GM23338 (cell line): ENCODE results near the gene XIST. TPM values are rescaled to one million over a fixed set of nuclear protein-coding genes. Genes with fewer than 3 reads are reported as not detected.
"Not testable (repeated sequence)": the region's sequence is repeated elsewhere in the genome, so short reads cannot be mapped to it uniquely, and the experiment has no call there.

Experiments
- ATAC-seq: fragments of 200-7000 bp; cut with Tn5 transposase; 3 replicates; pipeline ENCODE4 v1.9.1; 2020
- DNase-seq: peaks from one replicate; pipeline ENCODE4 v3.0.0-alpha.2; 2015; ENCODE audit warnings: low spot score
- H2AFZ ChIP-seq: fragments of 200-600 bp; sonication (generic); 2 replicates; pipeline ENCODE4 v1.8.0; 2016; ENCODE audit warnings: antibody characterized with exemption, mild to moderate bottlenecking, moderate library complexity
- H3F3A ChIP-seq: fragments of 200-600 bp; sonication (generic); replicated peaks from 2 replicates; pipeline ENCODE4 v1.8.0; 2017; ENCODE audit warnings: antibody characterized with exemption, mixed run types, low read depth
- H3K27ac ChIP-seq: fragments of 200-600 bp; sonication (generic); 2 replicates; pipeline ENCODE4 v1.6.1; 2016; ENCODE audit warnings: low read depth
- H3K27me3 ChIP-seq: fragments of 200-600 bp; sonication (generic); 2 replicates; pipeline ENCODE4 v1.8.0; 2016; ENCODE audit warnings: mild to moderate bottlenecking, mixed run types, moderate library complexity; ENCODE audit not compliant: insufficient read depth
- H3K36me3 ChIP-seq: fragments of 200-600 bp; sonication (generic); 2 replicates; pipeline ENCODE4 v1.8.0; 2016; ENCODE audit warnings: mild to moderate bottlenecking; ENCODE audit not compliant: insufficient read depth
- H3K4me1 ChIP-seq: fragments of 200-600 bp; sonication (generic); 2 replicates; pipeline ENCODE4 v1.8.0; 2016; ENCODE audit warnings: mild to moderate bottlenecking, moderate library complexity; ENCODE audit not compliant: insufficient read depth
- H3K4me2 ChIP-seq: fragments of 200-600 bp; sonication (generic); 2 replicates; pipeline ENCODE4 v1.7.1; 2017; ENCODE audit warnings: mixed run types
- H3K4me3 ChIP-seq: fragments of 200-600 bp; sonication (generic); 2 replicates; pipeline ENCODE4 v1.6.1; 2016; ENCODE audit warnings: mixed run types
- H3K79me2 ChIP-seq: fragments of 200-600 bp; sonication (generic); replicated peaks from 2 replicates; pipeline ENCODE4 v1.8.0; 2017; ENCODE audit warnings: mild to moderate bottlenecking; ENCODE audit not compliant: insufficient read depth
- H3K9me2 ChIP-seq: fragments of 200-600 bp; sonication (generic); 2 replicates; pipeline ENCODE4 v1.8.0; 2017; ENCODE audit not compliant: insufficient read depth
- H4K20me1 ChIP-seq: fragments of 200-600 bp; sonication (generic); replicated peaks from 2 replicates; pipeline ENCODE4 v1.8.0; 2017; ENCODE audit warnings: mild to moderate bottlenecking; ENCODE audit not compliant: insufficient read depth
- H3K27ac Mint-ChIP-seq: 2 replicates; pipeline ENCODE4 v1.8.0; 2020; ENCODE audit warnings: inconsistent platforms, mild to moderate bottlenecking, moderate library complexity, mixed read lengths
- H3K27me3 Mint-ChIP-seq: 3 replicates; pipeline ENCODE4 v1.8.0; 2022; ENCODE audit warnings: low read depth, mild to moderate bottlenecking, moderate library complexity, mixed read lengths, inconsistent platforms; ENCODE audit not compliant: insufficient read depth, poor library complexity
- H3K36me3 Mint-ChIP-seq: 3 replicates; pipeline ENCODE4 v1.8.0; 2021; ENCODE audit warnings: low read depth, mild to moderate bottlenecking, inconsistent platforms, moderate library complexity, mixed read lengths
- H3K4me1 Mint-ChIP-seq: 3 replicates; pipeline ENCODE4 v1.8.0; 2020; ENCODE audit warnings: mild to moderate bottlenecking, inconsistent platforms, mixed read lengths
- H3K4me3 Mint-ChIP-seq: 3 replicates; pipeline ENCODE4 v1.8.0; 2021; ENCODE audit warnings: moderate library complexity, mild to moderate bottlenecking, inconsistent platforms, mixed read lengths
- H3K9me3 Mint-ChIP-seq: 3 replicates; pipeline ENCODE4 v1.8.0; 2020; ENCODE audit warnings: moderate library complexity, mild to moderate bottlenecking, inconsistent platforms, mixed read lengths
- ZNF331 ChIP-seq: fragments of 250-450 bp; sonication (Bioruptor Pico); IDR thresholded peaks from 2 replicates; pipeline ENCODE4 v1.5.0; 2020; ENCODE audit warnings: low read depth, mild to moderate bottlenecking, moderate library complexity
- polyA plus RNA-seq: library from polyadenylated mRNA; unstranded; fragments of >200 nt; fragmentation: Nextera tagmentation; extraction: Ambion mirVana; gene quantifications from 2 replicates; pipeline ENCODE4 v1.2.1, GENCODE V29; 2016
- total RNA-seq: library from RNA; depleted of rRNA; stranded (reverse); fragments of >200 nt; shearing (Covaris generic); gene quantifications from 2 replicates; pipeline ENCODE4 v1.2.3, GENCODE V29; 2014
- TF ChIP-seq, protein P1 (sequence below): fragments of 250-450 bp; sonication (Bioruptor Pico); IDR thresholded peaks from 2 replicates; pipeline ENCODE4 v1.5.0; 2020; ENCODE audit warnings: mild to moderate bottlenecking, moderate library complexity

XIST gene
- total and polyA plus RNA-seq, 2 experiments from 2014 or later, result 0.28 to 0.84 TPM

DNA sequence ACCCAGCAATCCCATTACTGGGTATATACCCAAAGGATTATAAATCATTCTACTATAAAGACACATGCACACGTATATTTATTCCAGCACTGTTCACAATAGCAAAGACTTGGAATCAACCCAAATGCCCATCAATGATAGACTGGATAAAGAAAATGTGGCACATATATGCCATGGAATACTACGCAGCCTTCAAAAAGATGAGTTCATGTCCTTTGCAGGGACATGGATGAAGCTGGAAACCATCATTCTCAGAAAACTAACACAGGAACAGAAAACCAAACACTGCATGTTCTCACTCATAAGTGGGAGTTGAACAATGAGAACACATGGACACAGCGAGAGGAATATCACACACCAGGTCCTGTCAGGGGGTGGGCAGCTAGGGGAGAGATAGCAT is 45.8 kb upstream of the XIST start:
- H3F3A ChIP-seq, H3K79me2 ChIP-seq, H3K27ac ChIP-seq, H3K27me3 Mint-ChIP-seq, H3K27ac Mint-ChIP-seq, H3K36me3 ChIP-seq, H3K4me3 Mint-ChIP-seq, ATAC-seq, H3K4me1 ChIP-seq, H3K4me3 ChIP-seq, H2AFZ ChIP-seq, H3K36me3 Mint-ChIP-seq, H3K4me1 Mint-ChIP-seq, DNase-seq, H4K20me1 ChIP-seq, H3K9me2 ChIP-seq, H3K27me3 ChIP-seq, H3K4me2 ChIP-seq: not testable (repeated sequence)
- peaks cover 11% of the 10 kb centered on the region; the same call in 2 of the 3 replicates for H3K9me3 Mint-ChIP-seq

GRCh38 chrX:73892515-73893090 is 40.1 kb upstream of the XIST start:
- not testable (repeated sequence) for H3K27ac ChIP-seq, H3K79me2 ChIP-seq, H3K36me3 Mint-ChIP-seq, H3K27me3 Mint-ChIP-seq, H3K4me1 ChIP-seq, H3F3A ChIP-seq, H3K9me2 ChIP-seq, H3K4me1 Mint-ChIP-seq, H3K36me3 ChIP-seq, H3K4me3 Mint-ChIP-seq, H3K4me3 ChIP-seq, H4K20me1 ChIP-seq, H3K27ac Mint-ChIP-seq, H2AFZ ChIP-seq, H3K27me3 ChIP-seq, ATAC-seq, H3K4me2 ChIP-seq
- peaks cover 13% of the 10 kb centered on the region for H3K9me3 Mint-ChIP-seq
- DNase-seq, result peak; percentile 4

DNA sequence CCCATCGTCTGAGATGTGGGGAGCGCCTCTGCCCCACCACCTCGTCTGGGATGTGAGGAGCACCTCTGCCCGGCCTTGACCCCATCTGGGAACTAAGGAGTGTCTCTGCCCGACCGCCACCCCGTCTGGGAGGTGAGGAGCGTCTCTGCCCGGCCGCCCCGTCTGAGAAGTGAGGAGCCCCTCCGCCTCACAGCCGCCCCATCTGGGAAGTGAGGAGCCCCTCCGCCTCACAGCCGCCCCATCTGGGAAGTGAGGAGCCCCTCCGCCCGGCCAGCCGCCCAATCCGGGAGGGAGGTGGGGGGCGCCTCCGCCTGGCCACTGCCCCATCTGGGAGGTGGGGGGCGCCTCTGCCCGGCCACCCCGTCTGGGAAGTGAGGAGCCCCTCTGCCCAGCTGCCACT is 29.7 kb upstream of the XIST start:
- peaks cover 34% of the 10 kb centered on the region for H3K9me3 Mint-ChIP-seq
- H4K20me1 ChIP-seq, H3F3A ChIP-seq, H3K4me1 ChIP-seq, DNase-seq, H3K27ac ChIP-seq, H3K79me2 ChIP-seq, H3K36me3 ChIP-seq, H3K9me2 ChIP-seq, ATAC-seq, H3K4me1 Mint-ChIP-seq, H3K27me3 Mint-ChIP-seq, H3K36me3 Mint-ChIP-seq, H3K4me2 ChIP-seq, H3K27me3 ChIP-seq, H2AFZ ChIP-seq, H3K27ac Mint-ChIP-seq, H3K4me3 ChIP-seq, H3K4me3 Mint-ChIP-seq: not testable (repeated sequence)

GRCh38 chrX:73877687-73878086 is 25.2 kb upstream of the XIST start:
- no peak overlapping the region for H2AFZ ChIP-seq
- peak; percentile 92 for ATAC-seq
- no peak overlapping the region for H3K4me3 ChIP-seq
- no peaks in the 10 kb centered on the region for H3K27me3 ChIP-seq
- peaks cover 8% of the 10 kb centered on the region for H3K36me3 Mint-ChIP-seq
- DNase-seq, result peak; percentile 46
- no peaks in the 10 kb centered on the region for H3K9me2 ChIP-seq
- H3K4me1 ChIP-seq, result no peaks in the 10 kb centered on the region
- no peaks in the 10 kb centered on the region for H3F3A ChIP-seq
- no peaks in the 10 kb centered on the region for H3K36me3 ChIP-seq
- no peak for TF ChIP-seq ZNF331 (CRISPR knock-in tag)
- TF ChIP-seq, protein P1, sequence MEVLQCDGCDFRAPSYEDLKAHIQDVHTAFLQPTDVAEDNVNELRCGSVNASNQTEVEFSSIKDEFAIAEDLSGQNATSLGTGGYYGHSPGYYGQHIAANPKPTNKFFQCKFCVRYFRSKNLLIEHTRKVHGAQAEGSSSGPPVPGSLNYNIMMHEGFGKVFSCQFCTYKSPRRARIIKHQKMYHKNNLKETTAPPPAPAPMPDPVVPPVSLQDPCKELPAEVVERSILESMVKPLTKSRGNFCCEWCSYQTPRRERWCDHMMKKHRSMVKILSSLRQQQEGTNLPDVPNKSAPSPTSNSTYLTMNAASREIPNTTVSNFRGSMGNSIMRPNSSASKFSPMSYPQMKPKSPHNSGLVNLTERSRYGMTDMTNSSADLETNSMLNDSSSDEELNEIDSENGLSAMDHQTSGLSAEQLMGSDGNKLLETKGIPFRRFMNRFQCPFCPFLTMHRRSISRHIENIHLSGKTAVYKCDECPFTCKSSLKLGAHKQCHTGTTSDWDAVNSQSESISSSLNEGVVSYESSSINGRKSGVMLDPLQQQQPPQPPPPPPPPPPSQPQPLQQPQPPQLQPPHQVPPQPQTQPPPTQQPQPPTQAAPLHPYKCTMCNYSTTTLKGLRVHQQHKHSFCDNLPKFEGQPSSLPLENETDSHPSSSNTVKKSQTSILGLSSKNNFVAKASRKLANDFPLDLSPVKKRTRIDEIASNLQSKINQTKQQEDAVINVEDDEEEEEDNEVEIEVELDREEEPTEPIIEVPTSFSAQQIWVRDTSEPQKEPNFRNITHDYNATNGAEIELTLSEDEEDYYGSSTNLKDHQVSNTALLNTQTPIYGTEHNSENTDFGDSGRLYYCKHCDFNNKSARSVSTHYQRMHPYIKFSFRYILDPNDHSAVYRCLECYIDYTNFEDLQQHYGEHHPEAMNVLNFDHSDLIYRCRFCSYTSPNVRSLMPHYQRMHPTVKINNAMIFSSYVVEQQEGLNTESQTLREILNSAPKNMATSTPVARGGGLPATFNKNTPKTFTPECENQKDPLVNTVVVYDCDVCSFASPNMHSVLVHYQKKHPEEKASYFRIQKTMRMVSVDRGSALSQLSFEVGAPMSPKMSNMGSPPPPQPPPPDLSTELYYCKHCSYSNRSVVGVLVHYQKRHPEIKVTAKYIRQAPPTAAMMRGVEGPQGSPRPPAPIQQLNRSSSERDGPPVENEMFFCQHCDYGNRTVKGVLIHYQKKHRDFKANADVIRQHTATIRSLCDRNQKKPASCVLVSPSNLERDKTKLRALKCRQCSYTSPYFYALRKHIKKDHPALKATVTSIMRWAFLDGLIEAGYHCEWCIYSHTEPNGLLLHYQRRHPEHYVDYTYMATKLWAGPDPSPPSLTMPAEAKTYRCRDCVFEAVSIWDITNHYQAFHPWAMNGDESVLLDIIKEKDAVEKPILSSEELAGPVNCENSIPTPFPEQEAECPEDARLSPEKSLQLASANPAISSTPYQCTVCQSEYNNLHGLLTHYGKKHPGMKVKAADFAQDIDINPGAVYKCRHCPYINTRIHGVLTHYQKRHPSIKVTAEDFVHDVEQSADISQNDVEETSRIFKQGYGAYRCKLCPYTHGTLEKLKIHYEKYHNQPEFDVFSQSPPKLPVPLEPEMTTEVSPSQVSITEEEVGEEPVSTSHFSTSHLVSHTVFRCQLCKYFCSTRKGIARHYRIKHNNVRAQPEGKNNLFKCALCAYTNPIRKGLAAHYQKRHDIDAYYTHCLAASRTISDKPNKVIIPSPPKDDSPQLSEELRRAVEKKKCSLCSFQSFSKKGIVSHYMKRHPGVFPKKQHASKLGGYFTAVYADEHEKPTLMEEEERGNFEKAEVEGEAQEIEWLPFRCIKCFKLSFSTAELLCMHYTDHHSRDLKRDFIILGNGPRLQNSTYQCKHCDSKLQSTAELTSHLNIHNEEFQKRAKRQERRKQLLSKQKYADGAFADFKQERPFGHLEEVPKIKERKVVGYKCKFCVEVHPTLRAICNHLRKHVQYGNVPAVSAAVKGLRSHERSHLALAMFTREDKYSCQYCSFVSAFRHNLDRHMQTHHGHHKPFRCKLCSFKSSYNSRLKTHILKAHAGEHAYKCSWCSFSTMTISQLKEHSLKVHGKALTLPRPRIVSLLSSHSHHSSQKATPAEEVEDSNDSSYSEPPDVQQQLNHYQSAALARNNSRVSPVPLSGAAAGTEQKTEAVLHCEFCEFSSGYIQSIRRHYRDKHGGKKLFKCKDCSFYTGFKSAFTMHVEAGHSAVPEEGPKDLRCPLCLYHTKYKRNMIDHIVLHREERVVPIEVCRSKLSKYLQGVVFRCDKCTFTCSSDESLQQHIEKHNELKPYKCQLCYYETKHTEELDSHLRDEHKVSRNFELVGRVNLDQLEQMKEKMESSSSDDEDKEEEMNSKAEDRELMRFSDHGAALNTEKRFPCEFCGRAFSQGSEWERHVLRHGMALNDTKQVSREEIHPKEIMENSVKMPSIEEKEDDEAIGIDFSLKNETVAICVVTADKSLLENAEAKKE, result peak; percentile 65; the same call in 1 of the 2 replicates
- H3K4me1 Mint-ChIP-seq, result peaks cover 5% of the 10 kb centered on the region; the same call in 1 of the 3 replicates
- H3K9me3 Mint-ChIP-seq, result peaks cover 26% of the 10 kb centered on the region
- no peak overlapping the region for H3K4me3 Mint-ChIP-seq
- H3K79me2 ChIP-seq, result no peaks in the 10 kb centered on the region
- no peak overlapping the region for H3K27ac Mint-ChIP-seq
- H4K20me1 ChIP-seq, result no peaks in the 10 kb centered on the region
- no peaks in the 10 kb centered on the region for H3K27me3 Mint-ChIP-seq
- no peak overlapping the region for H3K4me2 ChIP-seq
- no peak overlapping the region for H3K27ac ChIP-seq
